ENCODE data around the gene TXN2. TPM values are rescaled to one million over a fixed set of nuclear protein-coding genes. Genes with fewer than 3 reads are reported as not detected.
"Not testable (repeated sequence)": the region's sequence is repeated elsewhere in the genome, so short reads cannot be mapped to it uniquely, and the experiment has no call there.

TXN2 gene
- total RNA-seq, 1 experiment from 2014 or later = 26.9 TPM

DNA sequence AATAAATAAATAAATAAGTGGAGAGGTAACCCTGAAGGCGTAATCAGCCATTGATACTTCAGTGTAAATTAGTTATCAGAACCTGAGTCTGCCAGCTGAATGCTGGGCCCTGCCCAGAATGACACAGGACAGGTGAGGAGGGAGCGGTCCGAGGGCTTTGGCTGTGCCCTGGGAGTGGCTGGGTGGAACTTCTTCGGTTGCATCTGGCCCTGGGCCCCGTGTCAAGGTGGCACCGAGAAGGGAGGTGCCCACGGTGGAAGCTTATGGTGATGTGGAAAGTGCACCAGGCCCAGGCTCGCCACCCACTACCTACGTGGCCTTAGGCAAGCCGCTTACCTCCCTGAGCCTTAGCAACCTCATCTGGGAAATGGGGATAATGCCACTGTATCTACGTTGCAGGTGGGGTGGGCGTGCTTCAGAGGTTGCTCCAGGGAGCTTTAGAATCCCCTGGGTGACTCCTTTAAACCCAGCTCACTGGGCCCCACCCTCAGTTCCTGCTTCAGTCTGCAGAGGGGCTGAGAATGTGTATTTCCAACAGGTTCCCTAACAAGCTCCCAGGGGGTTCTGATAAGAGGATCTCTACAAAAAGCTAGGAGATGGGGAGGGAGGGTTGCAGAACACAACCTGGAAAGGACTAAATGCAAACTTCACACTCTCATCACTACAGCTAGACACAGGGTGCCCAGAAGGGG is 38.8 kb downstream of the TXN2 start:
- no peak for DNase-seq (ENCODE audit: low read depth, low spot score)
- in situ Hi-C loops (cut with HindIII; ENCODE audit: low pct_unique_long_range_greater_than_20kb, low sequenced_read_pairs) = no loop called here

GRCh38 chr22:36440429-36441002 is 40.9 kb downstream of the TXN2 start:
- in situ Hi-C loops (cut with HindIII; ENCODE audit: low pct_unique_long_range_greater_than_20kb, low sequenced_read_pairs) = no loop called here
- DNase-seq (ENCODE audit: low read depth, low spot score) = no peak

- in situ Hi-C loops (cut with HindIII; ENCODE audit: low pct_unique_long_range_greater_than_20kb, low sequenced_read_pairs) = no loop called here
- no peak for DNase-seq (ENCODE audit: low read depth, low spot score)
These were observed 41.8 kb downstream of the TXN2 start for GRCh38 chr22:36439481-36440271.

- in situ Hi-C loops (cut with HindIII; ENCODE audit: low pct_unique_long_range_greater_than_20kb, low sequenced_read_pairs) = no loop called here
These were observed 45.7 kb downstream of the TXN2 start for GRCh38 chr22:36435516-36436415.

GRCh38 chr22:36433318-36434231 is 47.9 kb downstream of the TXN2 start:
- in situ Hi-C loops (cut with HindIII; ENCODE audit: low pct_unique_long_range_greater_than_20kb, low sequenced_read_pairs) = no loop called here
- DNase-seq (ENCODE audit: low read depth, low spot score) = no peak

More at GRCh38 chr22:36435516-36436415, 45.7 kb downstream of the TXN2 start:
- DNase-seq (ENCODE audit: low read depth, low spot score) = no peak

DNA sequence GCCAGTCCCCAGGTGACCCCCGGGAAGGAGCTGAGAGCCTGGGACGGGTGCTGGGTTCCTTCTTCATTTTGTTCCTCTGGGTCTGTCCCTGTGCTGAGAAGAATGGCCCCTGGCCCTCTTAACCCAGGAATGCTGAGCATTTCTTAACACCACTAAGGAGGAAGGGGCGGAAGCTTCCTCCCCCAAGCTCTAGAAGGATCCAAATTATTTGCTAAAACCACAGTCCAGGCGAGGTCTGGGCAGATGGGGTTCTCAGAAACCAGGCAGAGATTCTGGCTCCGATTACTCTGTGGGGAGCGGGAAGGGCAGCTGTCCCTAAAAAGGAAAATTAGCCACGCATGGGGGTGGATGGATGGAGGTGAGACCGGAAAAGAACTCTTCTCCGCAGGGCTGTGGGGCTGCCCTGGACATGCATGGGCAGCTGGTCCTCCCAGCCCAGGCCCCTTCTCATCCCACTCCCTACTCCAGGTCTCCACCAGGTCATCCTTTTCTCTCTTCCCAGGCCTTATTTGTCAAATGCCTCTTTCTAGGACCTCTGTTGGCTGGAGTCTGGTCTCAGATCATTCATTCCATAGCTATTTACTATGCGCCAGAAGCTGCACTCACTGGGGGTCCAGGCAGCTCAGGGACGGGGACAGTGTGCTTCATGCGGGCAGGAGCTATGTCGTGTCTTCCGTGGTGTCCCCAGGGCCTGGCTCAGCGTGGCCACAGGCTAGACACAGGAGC is 48.7 kb downstream of the TXN2 start:
- in situ Hi-C loops (cut with HindIII; ENCODE audit: low pct_unique_long_range_greater_than_20kb, low sequenced_read_pairs) = no loop called here
- DNase-seq (ENCODE audit: low read depth, low spot score) = no peak

DNA sequence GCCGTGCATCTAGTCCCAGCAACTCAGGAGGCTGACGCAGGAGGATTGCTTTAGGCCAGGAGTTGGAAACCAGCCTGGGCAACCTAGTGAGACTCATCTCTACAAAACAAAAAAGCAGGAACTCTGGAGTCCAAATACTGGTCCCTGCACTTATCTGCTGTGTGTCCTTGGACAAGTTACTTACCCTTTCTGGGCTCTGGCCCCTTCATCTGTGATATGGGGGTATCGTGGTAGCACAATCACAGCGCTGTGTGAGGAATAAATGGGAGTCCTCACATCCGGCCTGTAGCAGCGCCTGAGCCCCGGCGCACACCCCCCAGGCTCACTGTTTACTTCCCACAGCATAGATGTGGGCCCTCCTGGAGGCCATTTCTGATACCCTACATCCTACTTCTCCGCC is 49.5 kb downstream of the TXN2 start:
- DNase-seq (ENCODE audit: low read depth, low spot score) = no peak
- in situ Hi-C loops (cut with HindIII; ENCODE audit: low pct_unique_long_range_greater_than_20kb, low sequenced_read_pairs) = no loop called here

GRCh38 chr22:36430863-36431262 is 50.6 kb downstream of the TXN2 start:
- no peak for DNase-seq (ENCODE audit: low read depth, low spot score)
- in situ Hi-C loops (cut with HindIII; ENCODE audit: low pct_unique_long_range_greater_than_20kb, low sequenced_read_pairs) = no loop called here

- in situ Hi-C loops (cut with HindIII; ENCODE audit: low pct_unique_long_range_greater_than_20kb, low sequenced_read_pairs); DNase-seq (ENCODE audit: low read depth, low spot score): not testable (repeated sequence)
These were observed 53.5 kb downstream of the TXN2 start for GRCh38 chr22:36427952-36428351.

GRCh38 chr22:36425977-36426523 is 55.4 kb downstream of the TXN2 start:
- DNase-seq (ENCODE audit: low read depth, low spot score) = peak; percentile 51
- in situ Hi-C loops (cut with HindIII; ENCODE audit: low pct_unique_long_range_greater_than_20kb, low sequenced_read_pairs) = no loop called here

DNA sequence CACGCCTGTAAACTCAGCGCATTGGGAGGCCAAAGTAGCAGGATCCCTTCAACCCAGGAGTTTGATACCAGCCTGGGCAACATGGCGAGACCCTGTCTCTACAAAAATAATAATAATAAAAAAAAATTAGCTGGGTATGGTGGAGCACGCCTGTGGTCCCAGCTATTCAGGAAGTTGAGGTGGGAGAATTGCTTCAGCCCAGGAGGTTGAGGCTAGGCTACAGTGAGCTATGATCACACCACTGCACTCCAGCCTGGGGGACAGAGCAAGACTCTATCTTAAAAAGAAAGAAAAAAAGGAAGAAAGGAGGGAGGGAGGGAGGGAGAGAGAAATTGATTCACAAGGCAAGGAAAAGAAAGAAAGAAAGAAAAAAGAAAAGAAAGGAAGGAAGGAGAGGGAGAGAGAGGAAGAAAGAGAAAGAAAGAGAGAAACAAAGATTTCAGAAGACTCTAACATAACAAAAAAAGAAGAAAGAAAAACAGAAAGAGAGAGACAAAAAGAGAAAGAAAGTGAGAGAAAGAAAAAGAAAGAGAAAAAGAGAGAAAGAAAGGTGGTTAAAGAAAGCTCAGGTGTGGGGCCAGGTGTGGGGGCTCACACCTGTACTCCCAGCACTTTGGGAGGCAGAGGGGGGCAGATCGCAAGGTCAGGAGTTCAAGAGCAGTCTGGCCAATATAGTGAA is 56.4 kb downstream of the TXN2 start:
- in situ Hi-C loops (cut with HindIII; ENCODE audit: low pct_unique_long_range_greater_than_20kb, low sequenced_read_pairs) = no loop called here
- no peak for DNase-seq (ENCODE audit: low read depth, low spot score)

GRCh38 chr22:36424466-36424865 is 57.0 kb downstream of the TXN2 start:
- DNase-seq (ENCODE audit: low read depth, low spot score); in situ Hi-C loops (cut with HindIII; ENCODE audit: low pct_unique_long_range_greater_than_20kb, low sequenced_read_pairs): not testable (repeated sequence)

DNA sequence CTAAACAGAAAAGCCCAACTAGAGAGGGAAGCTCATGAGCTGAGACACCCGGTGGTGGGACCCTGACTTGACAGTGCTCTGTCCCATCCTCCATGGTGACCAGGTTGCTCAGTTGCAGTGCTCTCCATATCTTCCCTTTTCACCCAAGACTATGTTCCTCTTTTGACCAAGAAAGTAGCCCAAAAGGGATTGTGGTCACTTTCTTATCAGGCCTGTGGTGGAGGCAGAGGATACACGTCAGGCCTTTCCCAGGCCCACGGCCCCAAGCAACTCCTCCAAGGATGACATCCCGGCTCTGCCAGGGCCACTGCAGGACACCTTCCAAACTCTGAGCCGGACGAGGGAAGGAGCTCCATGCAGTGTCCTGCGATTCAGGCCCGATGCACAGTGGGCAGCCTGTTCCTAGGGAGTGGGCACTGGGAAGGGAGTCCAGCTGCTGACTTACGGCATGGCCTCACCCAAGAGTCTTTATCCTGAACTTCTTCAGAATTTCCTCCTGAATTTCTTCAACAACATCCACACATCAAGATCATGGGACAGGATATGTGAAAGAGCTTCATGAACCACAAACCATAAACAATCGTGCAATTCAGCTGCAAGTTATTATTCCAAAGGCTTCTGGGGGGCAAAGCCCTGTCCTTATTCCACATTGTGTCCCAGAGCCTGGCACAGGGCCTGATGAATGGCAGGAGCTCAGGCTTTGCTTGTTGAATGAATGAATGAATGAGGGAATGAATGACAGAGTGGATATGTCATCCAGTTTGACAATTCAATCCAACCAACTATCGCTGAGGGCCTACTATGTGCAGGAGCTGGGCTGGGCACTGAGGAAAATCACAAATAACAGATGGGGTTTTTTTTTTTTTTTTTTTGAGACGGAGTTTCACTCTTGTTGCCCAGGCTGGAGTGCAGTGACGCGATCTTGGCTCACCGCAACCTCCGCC is 57.7 kb downstream of the TXN2 start:
- DNase-seq (ENCODE audit: low read depth, low spot score) = peak; percentile 91
- in situ Hi-C loops (cut with HindIII; ENCODE audit: low pct_unique_long_range_greater_than_20kb, low sequenced_read_pairs) = no loop called here

GRCh38 chr22:36422287-36423014 is 59.0 kb downstream of the TXN2 start:
- in situ Hi-C loops (cut with HindIII; ENCODE audit: low pct_unique_long_range_greater_than_20kb, low sequenced_read_pairs) = no loop called here
- DNase-seq (ENCODE audit: low read depth, low spot score) = no peak
